NCI-H146 treated with DMSO at 0.1 percent for 48 hours (cell line): ENCODE results near the gene PGK1.
"Not testable (repeated sequence)": the region's sequence is repeated elsewhere in the genome, so short reads cannot be mapped to it uniquely, and the experiment has no call there.

Experiments used
- DNase-seq: peaks from one replicate; lab custom pipeline; 2025; ENCODE audit not compliant: unreplicated experiment; lab: John Stamatoyannopoulos, UW

The PGK1 gene

GRCh38 chrX:78111140-78111931 lies 7.3 kb downstream of the PGK1 start:
- no peak for DNase-seq

DNA sequence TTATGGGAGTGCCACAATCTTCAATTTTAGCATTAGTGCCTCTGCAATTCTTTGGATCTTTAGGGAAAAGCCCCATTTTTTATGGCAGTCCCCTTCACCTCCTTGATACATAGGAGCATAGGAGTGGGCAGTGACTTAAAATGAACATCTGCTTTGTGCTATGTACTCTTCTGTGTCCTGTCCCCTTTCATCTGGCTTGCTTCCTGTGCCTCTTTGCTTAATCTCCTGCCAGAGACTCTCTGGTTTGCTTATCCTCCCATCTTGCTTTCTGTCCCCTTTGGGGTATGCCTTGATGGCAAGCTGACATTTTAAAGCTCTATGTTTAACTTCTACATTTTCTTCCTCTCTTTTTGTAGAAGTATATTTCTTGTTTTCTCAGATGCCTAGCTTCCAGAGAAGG lies 12.3 kb downstream of the PGK1 start:
- no peak for DNase-seq

DNA sequence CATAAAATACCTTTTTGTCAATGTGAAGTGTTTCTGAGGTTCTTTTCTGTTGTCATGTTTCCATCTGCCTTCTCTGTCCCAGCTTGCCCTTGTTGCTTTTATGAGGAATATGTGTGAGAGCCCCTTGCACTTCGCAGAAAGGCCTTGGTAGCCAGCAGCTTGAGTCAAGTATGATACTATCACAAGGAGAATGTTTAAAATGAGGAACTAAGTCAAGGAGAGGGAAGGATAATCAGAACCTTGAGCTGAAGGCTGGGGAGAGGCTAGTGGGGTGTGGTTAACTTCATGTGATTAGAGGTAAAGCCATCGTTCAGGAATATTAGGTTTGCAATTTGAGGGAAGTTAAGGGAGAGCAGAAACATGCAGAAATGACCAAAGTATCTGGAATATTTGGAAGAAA lies 12.7 kb downstream of the PGK1 start:
- no peak for DNase-seq

- no peak for DNase-seq
These were observed 14.6 kb downstream of the PGK1 start for GRCh38 chrX:78118628-78119027.

DNA sequence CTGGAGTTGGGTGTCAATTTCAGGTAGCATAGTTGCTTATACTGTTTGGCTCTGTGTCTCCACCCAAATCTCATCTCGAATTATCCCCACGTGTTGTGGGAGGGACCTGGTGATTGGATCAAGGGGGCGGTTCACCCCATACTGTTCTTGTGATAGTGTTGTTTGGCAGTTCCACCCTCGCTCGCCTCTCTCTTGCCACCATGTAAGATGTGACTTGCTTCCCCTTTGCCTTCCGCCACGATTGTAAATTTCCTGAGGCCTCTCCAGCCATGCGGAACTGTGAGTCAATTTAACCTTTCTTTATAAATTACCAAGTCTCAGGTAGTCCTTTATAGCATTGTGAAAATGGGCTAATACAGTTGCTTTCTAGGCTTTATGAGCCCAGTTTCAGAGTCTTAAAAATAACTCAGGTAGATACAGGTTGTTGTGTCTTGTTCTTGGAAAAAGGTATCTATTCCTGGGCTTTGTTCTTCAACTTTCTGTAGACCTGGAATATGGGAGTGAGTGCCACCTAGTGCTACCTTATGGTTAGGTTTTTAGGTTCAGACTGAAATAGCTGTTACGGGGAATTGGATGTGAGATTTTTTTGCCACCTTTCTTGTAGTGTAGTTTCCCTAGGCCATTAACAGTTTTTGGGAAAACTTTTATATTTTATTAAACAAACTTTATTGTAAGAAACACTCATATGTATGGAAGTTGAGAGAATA lies 15.6 kb downstream of the PGK1 start:
- DNase-seq = no peak

GRCh38 chrX:78123190-78123589 lies 19.1 kb downstream of the PGK1 start:
- DNase-seq = no peak

DNA sequence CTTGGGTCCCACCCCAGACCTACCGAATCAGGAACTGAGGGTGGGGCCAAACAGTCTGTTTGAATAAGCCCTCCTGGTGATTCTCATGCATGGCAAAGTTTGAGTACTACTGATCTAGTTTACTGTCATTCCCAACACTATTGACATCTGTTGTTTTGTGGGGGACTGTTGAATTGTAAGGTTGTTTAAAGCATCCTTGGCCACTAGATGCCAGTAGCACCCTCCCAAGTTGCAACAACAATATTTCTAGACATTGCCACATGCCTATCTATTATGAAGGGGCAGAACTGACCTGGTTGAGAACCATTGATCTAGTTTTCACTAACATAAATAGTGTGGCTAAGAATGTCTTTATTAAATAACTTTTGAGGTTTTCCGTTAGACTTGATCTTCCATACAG lies 20.3 kb downstream of the PGK1 start:
- no peak for DNase-seq

- DNase-seq = no peak
These were observed 21.1 kb downstream of the PGK1 start for GRCh38 chrX:78125148-78125547.

DNA sequence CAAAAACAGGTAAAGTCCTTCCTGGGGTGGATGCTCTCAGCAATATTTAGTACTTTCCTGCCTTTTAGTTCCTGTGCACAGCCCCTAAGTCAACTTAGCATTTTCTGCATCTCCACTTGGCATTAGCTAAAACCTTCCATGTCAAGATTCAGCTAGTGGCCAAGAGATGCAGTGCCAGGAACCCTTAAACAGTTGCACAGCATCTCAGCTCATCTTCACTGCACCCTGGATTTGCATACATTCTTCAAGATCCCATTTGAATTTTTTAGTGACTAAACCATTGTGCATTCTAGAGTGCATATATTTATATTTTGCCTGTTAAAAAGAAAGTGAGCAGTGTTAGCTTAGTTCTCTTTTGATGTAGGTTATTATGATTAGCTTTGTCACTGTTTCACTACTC lies 21.7 kb downstream of the PGK1 start:
- not testable (repeated sequence) for DNase-seq

DNA sequence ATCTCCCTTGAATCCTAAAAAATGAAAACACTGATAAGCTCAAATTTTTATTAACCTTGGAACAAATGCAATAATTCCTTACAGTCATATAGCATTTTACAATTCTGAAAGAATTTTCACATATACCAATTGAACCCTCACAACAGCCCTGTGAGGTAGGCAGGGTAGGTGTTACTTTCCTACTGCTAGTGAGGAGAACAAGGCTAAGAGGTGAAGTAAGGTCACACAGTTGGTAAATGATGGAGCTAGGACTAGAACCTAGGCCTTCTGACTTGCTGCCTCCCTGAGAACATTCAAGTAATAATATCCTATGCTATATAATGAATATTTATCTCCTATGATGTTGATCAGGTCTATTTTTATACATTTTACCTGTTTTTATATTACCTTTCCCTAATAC lies 25.7 kb downstream of the PGK1 start:
- no peak for DNase-seq

DNA sequence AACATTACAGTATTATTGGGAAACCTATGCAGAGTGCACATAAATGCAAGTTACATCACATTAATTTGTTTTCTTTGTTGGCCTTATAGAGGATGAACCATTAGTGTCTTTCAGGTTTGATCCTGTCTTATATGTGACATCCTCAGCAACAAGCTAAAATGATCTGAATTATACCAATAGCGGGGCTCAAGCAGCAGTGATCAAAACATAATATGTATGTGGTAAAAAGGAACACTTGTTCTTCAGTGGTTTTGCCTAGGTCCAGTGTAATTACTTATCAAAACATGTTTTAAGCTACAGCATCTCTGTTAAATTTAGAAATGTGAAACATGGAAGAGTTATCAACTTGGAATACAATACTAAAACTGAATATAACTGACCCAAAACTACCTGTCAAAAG lies 26.3 kb downstream of the PGK1 start:
- no peak for DNase-seq

DNA sequence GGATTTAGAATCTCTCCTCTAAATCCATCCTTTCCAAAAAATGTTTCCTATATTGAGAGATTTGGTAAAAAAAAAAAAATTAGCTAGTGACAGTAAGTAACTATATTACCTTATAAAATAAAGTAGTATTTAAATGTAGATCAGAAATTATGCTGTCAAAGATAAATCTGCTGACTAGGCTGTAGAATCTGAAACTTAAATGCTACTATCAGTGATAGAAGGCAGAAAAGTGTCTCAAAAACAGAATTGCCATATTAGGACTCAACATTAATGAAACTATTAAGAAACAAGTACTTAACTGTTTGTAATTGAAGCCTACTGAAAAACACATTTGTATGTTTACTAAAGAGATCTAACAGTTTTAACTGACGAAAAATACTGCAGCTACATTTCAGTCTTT lies 27.1 kb downstream of the PGK1 start:
- DNase-seq = no peak

DNA sequence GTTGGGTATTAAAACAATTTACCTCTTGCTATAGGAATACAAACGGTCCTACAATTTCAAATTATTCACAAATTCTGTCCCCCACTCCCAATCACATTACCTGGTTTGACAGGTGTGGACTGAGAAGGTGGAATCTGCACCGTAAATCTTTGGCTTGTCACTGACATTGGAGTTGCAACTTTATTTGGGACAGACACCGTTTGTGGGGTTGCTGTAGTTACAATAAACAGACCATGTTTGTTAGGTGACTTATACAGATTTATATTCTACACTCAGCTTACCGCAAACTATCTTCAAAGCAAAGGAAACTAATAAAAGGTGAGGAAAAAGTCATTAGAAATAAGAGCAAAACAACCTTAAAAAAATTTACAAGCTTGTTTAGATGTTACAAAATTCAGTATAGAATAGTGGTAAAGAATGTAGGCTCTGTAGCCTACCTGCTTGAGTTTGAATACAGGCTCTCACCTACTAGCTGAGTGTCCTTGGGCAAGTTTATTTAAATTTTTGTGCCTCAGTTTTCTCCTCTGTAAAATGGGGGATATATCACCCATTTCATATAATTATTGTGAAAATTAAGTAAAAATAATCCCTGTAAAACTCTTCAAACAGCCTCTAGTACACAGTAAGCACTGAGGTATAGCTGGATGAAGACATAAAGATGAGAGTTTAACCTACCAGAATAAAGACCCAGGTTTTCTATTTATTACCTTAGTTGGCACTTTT lies 29.4 kb downstream of the PGK1 start:
- no peak for DNase-seq

GRCh38 chrX:78139160-78140123 lies 35.4 kb downstream of the PGK1 start, which contains the start of gene TAF9B:
TSS of gene TAF9B (minus strand) at chrX:78139650. CDS start at chrX:78139611, 39 bp downstream.
- peak; percentile 72 for DNase-seq

- no peak for DNase-seq
These were observed 36.2 kb downstream of the PGK1 start for GRCh38 chrX:78140206-78140605.

- DNase-seq = not testable (repeated sequence)
These were observed 43.0 kb downstream of the PGK1 start for GRCh38 chrX:78147002-78147540.

GRCh38 chrX:78157373-78157772 lies 53.3 kb downstream of the PGK1 start:
- DNase-seq = not testable (repeated sequence)

GRCh38 chrX:78157846-78158245 lies 53.8 kb downstream of the PGK1 start:
- not testable (repeated sequence) for DNase-seq

DNA sequence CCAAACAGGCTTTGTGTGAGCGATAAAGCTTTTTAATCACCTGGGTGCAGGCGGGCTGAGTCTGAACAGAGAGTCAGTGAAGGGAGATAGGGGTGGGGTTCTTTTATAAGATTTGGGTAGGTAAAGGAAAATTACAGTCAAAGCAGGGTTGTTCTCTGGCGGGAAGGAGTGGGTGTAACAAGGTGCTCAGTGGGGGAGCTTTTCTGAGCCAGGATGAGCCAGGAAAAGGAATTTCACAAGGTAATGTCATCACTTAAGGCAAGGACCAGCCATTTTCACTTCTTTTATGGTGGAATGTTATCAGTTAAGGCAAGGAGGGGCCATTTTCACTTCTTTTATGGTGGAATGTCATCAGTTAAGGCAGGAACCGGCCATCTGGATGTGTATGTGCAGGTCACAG lies 56.7 kb downstream of the PGK1 start:
- not testable (repeated sequence) for DNase-seq

DNA sequence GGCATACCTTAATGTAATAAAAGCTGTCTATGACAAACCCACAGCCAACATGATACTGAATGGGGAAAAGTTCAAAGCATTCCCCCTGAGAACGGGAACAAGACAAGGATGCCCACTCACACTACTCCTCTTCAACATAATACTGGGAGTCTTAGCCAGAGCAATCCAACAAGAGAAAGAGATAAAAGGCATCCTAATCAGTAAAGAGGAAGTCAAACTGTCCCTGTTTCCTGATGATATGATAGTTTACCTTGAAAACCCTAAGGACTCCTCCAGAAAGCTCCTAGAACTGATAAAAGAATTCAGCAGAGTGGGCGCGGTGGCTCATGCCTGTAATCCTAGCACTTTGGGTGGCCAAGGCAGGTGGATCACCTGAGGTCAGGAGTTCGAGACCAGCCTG lies 59.1 kb downstream of the PGK1 start:
- DNase-seq = not testable (repeated sequence)
